Measurements from ENCODE around the gene RAB40C.

RAB40C gene

GRCh38 chr16:634996-635395, 45.1 kb downstream of the RAB40C start:
- peak overlapping the region; percentile 75 to 81 for H3K4me3 ChIP-seq (replicated peaks in 1 of 2; ENCODE audit: low read depth in 2 of 2, low read length in 2 of 2)
- no peak for TF ChIP-seq CTCF (IDR thresholded peaks at IDR 0.05; ENCODE audit: low read depth, low read length)
- no peak for DNase-seq (ENCODE audit: low read depth in 2 of 2)

GRCh38 chr16:635573-636205, 45.8 kb downstream of the RAB40C start:
- TF ChIP-seq CTCF (IDR thresholded peaks at IDR 0.05; ENCODE audit: low read depth, low read length) = no peak
- DNase-seq (ENCODE audit: low read depth in 2 of 2) = no peak
- H3K4me3 ChIP-seq (replicated peaks in 1 of 2; ENCODE audit: low read depth in 2 of 2, low read length in 2 of 2) = peak overlapping the region; percentile 75 to 81

GRCh38 chr16:636206-637080, 46.6 kb downstream of the RAB40C start, which contains the start of gene METTL26:
Gene METTL26 (minus strand): TSS chr16:636305. CDS start chr16:636290, 15 bp downstream.
- peak; percentile 95 to 96 for DNase-seq (ENCODE audit: low read depth in 2 of 2)
- peak within 1 kb of the TSS; percentile 75 to 81 for H3K4me3 ChIP-seq (replicated peaks in 1 of 2; ENCODE audit: low read depth in 2 of 2, low read length in 2 of 2)
- TF ChIP-seq CTCF (IDR thresholded peaks at IDR 0.05; ENCODE audit: low read depth, low read length) = no peak

GRCh38 chr16:637081-638018, 47.5 kb downstream of the RAB40C start:
- peak overlapping the region; percentile 75 to 81 for H3K4me3 ChIP-seq (replicated peaks in 1 of 2; ENCODE audit: low read depth in 2 of 2, low read length in 2 of 2)
- peak; percentile 92 to 95 for DNase-seq (ENCODE audit: low read depth in 2 of 2)
- no peak for TF ChIP-seq CTCF (IDR thresholded peaks at IDR 0.05; ENCODE audit: low read depth, low read length)

- H3K4me3 ChIP-seq (replicated peaks in 1 of 2; ENCODE audit: low read depth in 2 of 2, low read length in 2 of 2) = no peak overlapping the region
- no peak for DNase-seq (ENCODE audit: low read depth in 2 of 2)
- no peak for TF ChIP-seq CTCF (IDR thresholded peaks at IDR 0.05; ENCODE audit: low read depth, low read length)
Observed at GRCh38 chr16:638034-638543, 48.2 kb downstream of the RAB40C start.

- H3K4me3 ChIP-seq (replicated peaks in 1 of 2; ENCODE audit: low read depth in 2 of 2, low read length in 2 of 2) = no peak overlapping the region
- TF ChIP-seq CTCF (IDR thresholded peaks at IDR 0.05; ENCODE audit: low read depth, low read length) = no peak
Observed at GRCh38 chr16:638836-639235, 49.0 kb downstream of the RAB40C start.

More at GRCh38 chr16:638836-639235, 49.0 kb downstream of the RAB40C start:
- DNase-seq (ENCODE audit: low read depth in 2 of 2) = no peak

Measured in cardiac fibroblast (primary cell).